ENCODE results near the gene LSM7. TPM values are rescaled to one million over a fixed set of nuclear protein-coding genes. Genes with fewer than 3 reads are reported as not detected.

LSM7 gene
- total and polyA plus RNA-seq, 9 of the 15 experiments (the other 6 are each of a cell fraction or from before 2014, with no cell fraction given) = 40.5 to 690 (median 265) TPM

GRCh38 chr19:2303211-2303798 lies 25.1 kb downstream of the LSM7 start (continued):
- TF ChIP-seq KDM1A (IDR thresholded peaks at IDR 0.05) = peak; percentile 46 to 63; a peak in 3 of 4 replicates
- 0 out of 2 replicates have a peak, but pooled peaks have one; percentile 35 for TF ChIP-seq ZNF740 (CRISPR knock-in tag; IDR thresholded peaks at IDR 0.05)
- TF ChIP-seq ZNF740 (tag; IDR thresholded peaks at IDR 0.05) = no peak

GRCh38 chr19:2302319-2303210 lies 25.8 kb downstream of the LSM7 start:
- FAIRE-seq (peak; percentile 6), ATAC-seq (peak; percentile 55), DNase-seq (ENCODE audit: extremely low read depth in 1 of 4, low spot score in 3 of 4) (peak; percentile 42 to 65 (median 51))
- CTCF ChIA-PET (ENCODE audit: low intra/inter-chr PET ratio) = no interaction called here
- no peaks in the 10 kb centered on the region for H4K20me1 ChIP-seq (replicated peaks; ENCODE audit: control insufficient read depth, insufficient read depth, low read length)
- peak overlapping the region in 1 of 2 experiments; percentile 68; a peak in 2 of 4 replicates for H3K9ac ChIP-seq (ENCODE audit: insufficient read depth in 1 of 2, low read depth in 2 of 2, low read length in 2 of 2)
- no peak overlapping the region for H3K4me3 ChIP-seq
- H2AFZ ChIP-seq (ENCODE audit: low read depth, low read length) = no peak overlapping the region
- intact Hi-C loops (cut with micrococcal nuclease) (no loop called here), in situ Hi-C loops (cut with MboI) (no loop called here)
- POLR2A ChIA-PET = interaction anchor here (0.7 to 1.2 kb wide), 5 partner anchors 8 to 132 kb away, joined by 3 to 4 read pairs (median 3); no protein-coding TSS in a partner anchor
- no peak overlapping the region for H3K27ac ChIP-seq (ENCODE audit: extremely low read depth, low read depth, low read length)
- no TSS peak for BruUV-seq (replicated peaks)
- H3K9me3 ChIP-seq (replicated peaks; ENCODE audit: control insufficient read depth, insufficient read depth, low read depth, low read length) = no peaks in the 10 kb centered on the region
- H3K36me3 ChIP-seq (ENCODE audit: control insufficient read depth, insufficient read depth, low read length) = no peaks in the 10 kb centered on the region
- peaks cover 3% of the 10 kb centered on the region for H3K9me1 ChIP-seq (ENCODE audit: control insufficient read depth, insufficient read depth, low read length)
- peaks cover 0 to 13% of the 10 kb centered on the region in 2 experiments; a peak in 2 of 5 replicates for H3K27me3 ChIP-seq (ENCODE audit: control insufficient read depth in 2 of 2, insufficient read depth in 2 of 2, low read length in 2 of 2)
- peaks cover 6 to 46% of the 10 kb centered on the region in 2 experiments; a peak in 4 of 5 replicates for H3K4me1 ChIP-seq (replicated peaks in 1 of 2; ENCODE audit: control insufficient read depth in 2 of 2, insufficient read depth in 2 of 2, low read length in 2 of 2)
- H3K79me2 ChIP-seq (ENCODE audit: control insufficient read depth, insufficient read depth, low read length) = no peaks in the 10 kb centered on the region
- 36% methylated on average over 41 of the region's 62 CpGs for WGBS (ENCODE audit: insufficient coverage, low coverage, missing lambda C conversion rate)
- no peak overlapping the region for H3K4me2 ChIP-seq (ENCODE audit: insufficient read depth, low read length)
- peak in 1 of 2 experiments; percentile 19; a peak in 1 of 4 replicates for TF ChIP-seq RCOR1 (IDR thresholded peaks at IDR 0.05; ENCODE audit: borderline replicate concordance in 1 of 2, low read depth in 2 of 2, low read length in 2 of 2)
- TF ChIP-seq MGA (IDR thresholded peaks at IDR 0.05) = peak; percentile 63

All from K562 (cell line).